Endodermal cell (in vitro differentiated cells): ENCODE results near the gene INSR. TPM values are rescaled to one million over a fixed set of nuclear protein-coding genes. Genes with fewer than 3 reads are reported as not detected.

Source experiments
- DNase-seq: peaks from one replicate; pipeline ENCODE4 v3.0.0-alpha.2; 2017
- H3K27ac ChIP-seq: 2 replicates; pipeline ENCODE4 v1.5.1; 2013; ENCODE audit warnings: mild to moderate bottlenecking, low read depth, low read length, moderate library complexity
- H3K27me3 ChIP-seq: 2 replicates; pipeline ENCODE4 v1.6.1; 2013; ENCODE audit warnings: mild to moderate bottlenecking, low read length, moderate library complexity; ENCODE audit not compliant: insufficient read depth, control insufficient read depth, poor library complexity, severe bottlenecking
- H3K36me3 ChIP-seq: 2 replicates; pipeline ENCODE4 v1.7.0; 2013; ENCODE audit warnings: mild to moderate bottlenecking, low read length, moderate library complexity; ENCODE audit not compliant: control insufficient read depth, insufficient read depth
- H3K4me1 ChIP-seq: one replicate; pipeline ENCODE4 v1.7.0; 2013; ENCODE audit warnings: low read length; ENCODE audit not compliant: control insufficient read depth, insufficient read depth
- H3K4me3 ChIP-seq: 2 replicates; pipeline ENCODE4 v1.5.1; 2013; ENCODE audit warnings: mild to moderate bottlenecking, low read length, moderate library complexity
- H3K9ac ChIP-seq: 2 replicates; pipeline ENCODE4 v1.6.1; 2013; ENCODE audit warnings: mild to moderate bottlenecking, low read length, moderate library complexity; ENCODE audit not compliant: poor library complexity, severe bottlenecking; ENCODE audit errors: extremely low read depth
- H3K9me3 ChIP-seq: 2 replicates; pipeline ENCODE4 v1.6.1; 2013; ENCODE audit warnings: mild to moderate bottlenecking, low read length, moderate library complexity; ENCODE audit not compliant: control insufficient read depth
- H3K27ac Mint-ChIP-seq: 2 replicates; pipeline ENCODE4 v1.8.0; 2020; ENCODE audit warnings: mixed read lengths
- H3K27me3 Mint-ChIP-seq: 2 replicates; pipeline ENCODE4 v1.8.0; 2021; ENCODE audit warnings: mild to moderate bottlenecking, mixed read lengths; ENCODE audit not compliant: insufficient read depth
- H3K36me3 Mint-ChIP-seq: 2 replicates; pipeline ENCODE4 v1.8.0; 2020; ENCODE audit warnings: low read depth, mixed read lengths
- H3K4me1 Mint-ChIP-seq: 2 replicates; pipeline ENCODE4 v1.8.0; 2020; ENCODE audit warnings: mixed read lengths
- H3K4me3 Mint-ChIP-seq: 2 replicates; pipeline ENCODE4 v1.8.0; 2020; ENCODE audit warnings: mild to moderate bottlenecking, moderate library complexity, mixed read lengths
- H3K9me3 Mint-ChIP-seq: 2 replicates; pipeline ENCODE4 v1.8.0; 2020; ENCODE audit warnings: mild to moderate bottlenecking, mixed read lengths
- WGBS, 2 experiments: methylation state at CpG; one replicate each; pipeline versions ENCODE4 v1.1.5 to v1.1.7; 2013; ENCODE audit warnings: missing lambda C conversion rate in 2 of 2, mixed read lengths in 1 of 2; ENCODE audit not compliant: insufficient coverage in 1 of 2, insufficient read length in 1 of 2; 5-methylcytosine and 5-hydroxymethylcytosine counted together
- total RNA-seq, 2 donors: library from RNA; stranded (reverse); fragmentation: NEBNext Ultra II Directional in 1 of 2; extraction: Animal tissue kit (Norgen Biotek cat#: 25700) in 1 of 2; gene quantifications; 2 replicates in 1 of 2; 3 replicates in 1 of 2; pipeline ENCODE4 v1.2.1, GENCODE V29; 2021
- TF ChIP-seq, protein P1 (sequence below): fragments of 200-600 bp; sonication (generic); conservative IDR thresholded peaks from 2 replicates; pipeline ENCODE4 v1.5.0; 2021; ENCODE audit warnings: antibody characterized with exemption, mild to moderate bottlenecking

Gene INSR
- total RNA-seq, 2 donors from 2014 or later = 31.3 to 31.5 TPM

DNA sequence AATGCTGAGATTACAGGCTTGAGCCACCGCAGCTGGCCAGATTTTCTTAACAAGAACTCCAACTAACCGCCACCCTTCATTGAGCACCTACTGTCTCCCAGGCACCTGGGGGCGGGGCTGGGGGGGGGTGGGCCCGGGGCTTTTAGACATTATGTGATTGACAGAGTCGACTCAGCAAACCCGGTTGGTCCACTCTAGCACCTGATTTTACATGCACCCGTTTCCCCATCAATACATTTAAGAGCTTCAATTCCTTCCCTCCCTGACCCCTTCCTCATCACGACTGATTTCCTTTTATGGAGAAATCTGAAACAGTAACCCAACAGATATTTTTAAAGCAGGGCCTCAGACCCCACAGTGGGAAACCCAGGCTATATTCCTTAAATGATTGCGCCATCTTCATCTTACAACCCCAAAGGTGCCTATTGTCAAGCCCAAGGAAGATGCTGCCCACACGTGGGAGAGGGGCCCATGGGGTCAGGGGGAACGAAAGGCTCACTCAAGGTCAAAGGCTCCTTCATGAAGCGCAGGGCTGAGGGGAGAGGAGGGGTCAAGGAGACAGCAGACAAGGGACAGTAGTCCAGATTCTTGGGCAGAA lies 1.8 kb downstream of the INSR start:
- H3K36me3 Mint-ChIP-seq = no peaks in the 10 kb centered on the region
- peaks cover 2% of the 10 kb centered on the region for H3K9me3 Mint-ChIP-seq

DNA sequence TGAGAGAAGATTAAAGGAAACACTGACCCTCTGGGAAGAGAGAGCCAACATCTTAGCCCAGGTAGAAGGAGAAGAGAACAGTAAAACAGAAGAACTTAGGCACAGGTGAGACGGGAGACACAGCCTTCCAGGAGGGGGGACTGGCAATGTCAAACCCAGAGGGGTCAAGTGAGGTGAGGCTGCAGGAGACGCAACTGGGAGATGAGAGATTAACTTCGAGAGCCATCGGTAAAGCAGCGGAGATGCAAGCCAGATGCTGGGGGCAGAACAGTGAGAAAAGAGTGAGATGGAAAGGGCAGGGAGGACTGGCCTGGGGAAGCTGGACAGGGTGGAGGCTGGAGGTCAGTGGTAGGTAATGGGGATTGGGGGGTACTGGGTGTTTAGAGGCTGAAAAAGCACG lies 5.2 kb downstream of the INSR start:
- no peak for DNase-seq
- H3K4me3 Mint-ChIP-seq = no peak overlapping the region
- no peaks in the 10 kb centered on the region for H3K36me3 Mint-ChIP-seq
- TF ChIP-seq, protein P1, sequence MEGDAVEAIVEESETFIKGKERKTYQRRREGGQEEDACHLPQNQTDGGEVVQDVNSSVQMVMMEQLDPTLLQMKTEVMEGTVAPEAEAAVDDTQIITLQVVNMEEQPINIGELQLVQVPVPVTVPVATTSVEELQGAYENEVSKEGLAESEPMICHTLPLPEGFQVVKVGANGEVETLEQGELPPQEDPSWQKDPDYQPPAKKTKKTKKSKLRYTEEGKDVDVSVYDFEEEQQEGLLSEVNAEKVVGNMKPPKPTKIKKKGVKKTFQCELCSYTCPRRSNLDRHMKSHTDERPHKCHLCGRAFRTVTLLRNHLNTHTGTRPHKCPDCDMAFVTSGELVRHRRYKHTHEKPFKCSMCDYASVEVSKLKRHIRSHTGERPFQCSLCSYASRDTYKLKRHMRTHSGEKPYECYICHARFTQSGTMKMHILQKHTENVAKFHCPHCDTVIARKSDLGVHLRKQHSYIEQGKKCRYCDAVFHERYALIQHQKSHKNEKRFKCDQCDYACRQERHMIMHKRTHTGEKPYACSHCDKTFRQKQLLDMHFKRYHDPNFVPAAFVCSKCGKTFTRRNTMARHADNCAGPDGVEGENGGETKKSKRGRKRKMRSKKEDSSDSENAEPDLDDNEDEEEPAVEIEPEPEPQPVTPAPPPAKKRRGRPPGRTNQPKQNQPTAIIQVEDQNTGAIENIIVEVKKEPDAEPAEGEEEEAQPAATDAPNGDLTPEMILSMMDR = no peak
- H3K4me1 Mint-ChIP-seq = peaks cover 4% of the 10 kb centered on the region
- H3K9me3 Mint-ChIP-seq = peaks cover 2% of the 10 kb centered on the region
- Histone ChIP-seq H3K9me3 (no peaks in the 10 kb centered on the region), H3K4me1 (no peaks in the 10 kb centered on the region), H3K4me3 (no peak overlapping the region), H3K27me3 (peaks cover 10% of the 10 kb centered on the region), H3K9ac (no peak overlapping the region), H3K27ac (no peak overlapping the region), H3K36me3 (peaks cover 3% of the 10 kb centered on the region)
- peaks cover 44% of the 10 kb centered on the region for H3K27me3 Mint-ChIP-seq
- 86 to 88% methylated on average over 1 to 6 of the region's 6 CpGs for WGBS, 2 experiments
- no peak overlapping the region for H3K27ac Mint-ChIP-seq

More for the DNA sequence above, 1.8 kb downstream of the INSR start:
- peak overlapping the region; percentile 63 for H3K4me3 Mint-ChIP-seq
- no peak overlapping the region for H3K27ac ChIP-seq
- H3K9ac ChIP-seq = no peak overlapping the region
- H3K27ac Mint-ChIP-seq = no peak overlapping the region
- H3K9me3 ChIP-seq = no peaks in the 10 kb centered on the region
- peaks cover 4% of the 10 kb centered on the region for H3K4me1 Mint-ChIP-seq
- peaks cover 3% of the 10 kb centered on the region for H3K36me3 ChIP-seq
- H3K27me3 Mint-ChIP-seq = peaks cover 49% of the 10 kb centered on the region
- H3K4me3 ChIP-seq = peak overlapping the region; percentile 81
- DNase-seq = peak; percentile 51
- 75 to 76% methylated on average over 2 to 12 of the region's 12 CpGs for WGBS, 2 experiments
- TF ChIP-seq, protein P1 = no peak
- H3K27me3 ChIP-seq = peaks cover 10% of the 10 kb centered on the region
- no peaks in the 10 kb centered on the region for H3K4me1 ChIP-seq

DNA sequence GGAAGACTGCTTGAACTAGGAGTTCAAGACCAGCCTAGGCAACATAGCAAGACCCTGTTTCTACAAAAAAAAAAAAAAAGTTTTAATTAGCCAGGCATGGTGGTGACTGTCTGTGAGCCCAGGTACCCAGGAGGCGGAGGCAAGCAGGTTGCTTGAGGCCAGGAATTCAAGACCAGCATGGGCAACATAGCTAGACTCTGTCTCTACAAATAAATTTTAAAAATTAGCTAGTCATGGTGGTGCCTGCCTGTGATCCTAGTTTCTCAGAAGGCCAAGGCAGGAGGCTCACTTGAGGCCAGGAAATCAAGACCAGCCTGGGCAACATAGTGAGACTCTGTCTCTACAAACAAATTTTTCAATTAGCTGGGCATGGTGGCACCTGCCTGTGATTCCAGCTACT lies 6.1 kb downstream of the INSR start:
- peaks cover 3% of the 10 kb centered on the region for H3K4me1 Mint-ChIP-seq
- no peak overlapping the region for H3K27ac ChIP-seq
- peaks cover 3% of the 10 kb centered on the region for H3K36me3 ChIP-seq
- no peaks in the 10 kb centered on the region for H3K36me3 Mint-ChIP-seq
- peaks cover 7% of the 10 kb centered on the region for H3K27me3 ChIP-seq
- H3K9me3 Mint-ChIP-seq = peaks cover 2% of the 10 kb centered on the region
- DNase-seq = no peak
- no peak overlapping the region for H3K4me3 ChIP-seq
- TF ChIP-seq, protein P1 = no peak
- H3K27me3 Mint-ChIP-seq = peaks cover 43% of the 10 kb centered on the region
- no peaks in the 10 kb centered on the region for H3K9me3 ChIP-seq
- WGBS, 2 experiments = 95% methylated on average over 1 of the region's 1 CpG; no CpG with 5 or more reads in 1 of the 2 experiments
- no peak overlapping the region for H3K9ac ChIP-seq
- no peak overlapping the region for H3K27ac Mint-ChIP-seq
- no peaks in the 10 kb centered on the region for H3K4me1 ChIP-seq
- no peak overlapping the region for H3K4me3 Mint-ChIP-seq
